H9 (cell line): Measurements from ENCODE around the gene LAIR1. TPM values are rescaled to one million over a fixed set of nuclear protein-coding genes. Genes with fewer than 3 reads are reported as not detected.
A peak's percentile ranks its signal among the peaks of the same experiment; 100 is the strongest.

Source experiments
- DNase-seq: peaks from one replicate; pipeline ENCODE4 v3.0.0-alpha.2; 2017
- H2AFZ ChIP-seq: one replicate; pipeline ENCODE4 v1.6.1; 2013; ENCODE audit warnings: mild to moderate bottlenecking, low read length, control low read depth, moderate library complexity
- H2AK5ac ChIP-seq: 2 replicates; pipeline ENCODE4 v1.6.1; 2013; ENCODE audit warnings: low read length, control low read depth, mixed read lengths; ENCODE audit not compliant: insufficient read length
- H2BK120ac ChIP-seq: one replicate; pipeline ENCODE4 v1.6.1; 2013; ENCODE audit warnings: low read depth, mild to moderate bottlenecking, low read length, control low read depth, inconsistent platforms; ENCODE audit not compliant: poor library complexity, severe bottlenecking
- H2BK12ac ChIP-seq: 2 replicates; pipeline ENCODE4 v1.6.1; 2013; ENCODE audit warnings: low read length, control low read depth, mixed read lengths, low read depth; ENCODE audit not compliant: insufficient read length
- H2BK15ac ChIP-seq: 2 replicates; pipeline ENCODE4 v1.6.1; 2013; ENCODE audit warnings: low read depth, low read length, control low read depth
- H2BK20ac ChIP-seq: one replicate; pipeline ENCODE4 v1.6.1; 2013; ENCODE audit warnings: low read depth, mild to moderate bottlenecking, low read length, control low read depth, inconsistent platforms; ENCODE audit not compliant: poor library complexity, severe bottlenecking
- H2BK5ac ChIP-seq: 2 replicates; pipeline ENCODE4 v1.6.1; 2013; ENCODE audit warnings: low read length, control low read depth, mixed read lengths; ENCODE audit not compliant: insufficient read length
- H3K14ac ChIP-seq: 2 replicates; pipeline ENCODE4 v1.6.1; 2013; ENCODE audit warnings: low read length, control low read depth; ENCODE audit not compliant: insufficient read depth
- H3K18ac ChIP-seq: 2 replicates; pipeline ENCODE4 v1.6.1; 2013; ENCODE audit warnings: low read depth, mild to moderate bottlenecking, mixed read lengths, low read length, control low read depth; ENCODE audit not compliant: insufficient read length
- H3K23ac ChIP-seq: 2 replicates; pipeline ENCODE4 v1.6.1; 2013; ENCODE audit warnings: low read length, control low read depth, mixed read lengths, low read depth; ENCODE audit not compliant: insufficient read length
- H3K23me2 ChIP-seq: 2 replicates; pipeline ENCODE4 v1.6.1; 2013; ENCODE audit warnings: low read depth, mild to moderate bottlenecking, mixed read lengths, low read length, control low read depth; ENCODE audit not compliant: insufficient read length, poor library complexity, severe bottlenecking
- H3K27ac ChIP-seq: 2 replicates; pipeline ENCODE4 v1.5.1; 2013; ENCODE audit warnings: low read length, control low read depth, mixed read lengths, low read depth; ENCODE audit not compliant: insufficient read length
- H3K27me3 ChIP-seq: 2 replicates; pipeline ENCODE4 v1.6.1; 2013; ENCODE audit warnings: low read length, control low read depth, inconsistent platforms; ENCODE audit not compliant: insufficient read depth
- H3K4ac ChIP-seq: 2 replicates; pipeline ENCODE4 v1.6.1; 2013; ENCODE audit warnings: low read depth, mild to moderate bottlenecking, control low read depth, inconsistent platforms, low read length, moderate library complexity
- H3K4me1 ChIP-seq: 2 replicates; pipeline ENCODE4 v1.6.1; 2013; ENCODE audit warnings: low read length, control low read depth, inconsistent platforms; ENCODE audit not compliant: insufficient read depth
- H3K4me2 ChIP-seq: 2 replicates; pipeline ENCODE4 v1.6.1; 2013; ENCODE audit warnings: low read length, control low read depth, mixed read lengths; ENCODE audit not compliant: insufficient read length, insufficient read depth
- H3K56ac ChIP-seq: 2 replicates; pipeline ENCODE4 v1.6.1; 2013; ENCODE audit warnings: low read depth, mild to moderate bottlenecking, mixed read lengths, low read length, control low read depth; ENCODE audit not compliant: insufficient read length
- H3K79me1 ChIP-seq: 2 replicates; pipeline ENCODE4 v1.6.1; 2013; ENCODE audit warnings: low read depth, mild to moderate bottlenecking, moderate library complexity, low read length, control low read depth, inconsistent platforms; ENCODE audit not compliant: insufficient read depth, poor library complexity, severe bottlenecking
- H3K79me2 ChIP-seq: 2 replicates; pipeline ENCODE4 v1.6.1; 2013; ENCODE audit warnings: low read length, control low read depth, inconsistent platforms; ENCODE audit not compliant: insufficient read depth
- H3K9ac ChIP-seq: 2 replicates; pipeline ENCODE4 v1.6.1; 2013; ENCODE audit warnings: low read length, control low read depth, mixed read lengths; ENCODE audit not compliant: insufficient read length; ENCODE audit errors: extremely low read depth
- H3K9me3 ChIP-seq: one replicate; pipeline ENCODE4 v1.6.1; 2013; ENCODE audit warnings: low read depth, low read length, inconsistent platforms; ENCODE audit not compliant: control insufficient read depth
- H3T11ph ChIP-seq: one replicate; pipeline ENCODE4 v1.6.1; 2013; ENCODE audit warnings: mild to moderate bottlenecking, low read length, control low read depth, inconsistent platforms
- H4K20me1 ChIP-seq: one replicate; pipeline ENCODE4 v1.6.1; 2013; ENCODE audit not compliant: control insufficient read depth, insufficient read length, insufficient read depth
- H4K5ac ChIP-seq: 2 replicates; pipeline ENCODE4 v1.6.1; 2013; ENCODE audit warnings: low read depth, mild to moderate bottlenecking, mixed read lengths, low read length, control low read depth; ENCODE audit not compliant: insufficient read length
- H4K8ac ChIP-seq: replicated peaks from 2 replicates; pipeline ENCODE4 v1.6.1; 2013; ENCODE audit warnings: low read length, control low read depth, mixed read lengths, low read depth; ENCODE audit not compliant: insufficient read length
- H4K91ac ChIP-seq: 2 replicates; pipeline ENCODE4 v1.6.1; 2013; ENCODE audit warnings: low read depth, mild to moderate bottlenecking, moderate library complexity, mixed read lengths, low read length, control low read depth; ENCODE audit not compliant: insufficient read length
- H3K27ac Mint-ChIP-seq, 3 experiments: 2 replicates in 2 of 3; 3 replicates in 1 of 3; pipeline ENCODE4 v1.8.0; 2020 to 2021; ENCODE audit warnings: mixed read lengths in 3 of 3, mild to moderate bottlenecking in 1 of 3, moderate library complexity in 1 of 3
- H3K27me3 Mint-ChIP-seq: 2 replicates; pipeline ENCODE4 v1.8.0; 2021; ENCODE audit warnings: low read depth, mild to moderate bottlenecking, moderate library complexity, mixed read lengths
- H3K36me3 Mint-ChIP-seq, 3 experiments: 2 replicates in 2 of 3; 3 replicates in 1 of 3; pipeline ENCODE4 v1.8.0; 2020 to 2021; ENCODE audit warnings: low read depth in 3 of 3, mixed read lengths in 3 of 3; ENCODE audit not compliant: insufficient read depth in 1 of 3
- H3K4me1 Mint-ChIP-seq, 2 experiments: 2 replicates each; pipeline ENCODE4 v1.8.0; 2020; ENCODE audit warnings: mixed read lengths in 2 of 2
- H3K4me3 Mint-ChIP-seq, 2 experiments: 2 replicates in 1 of 2; 3 replicates in 1 of 2; pipeline ENCODE4 v1.8.0; 2020 to 2021; ENCODE audit warnings: mild to moderate bottlenecking in 2 of 2, mixed read lengths in 2 of 2, moderate library complexity in 1 of 2
- H3K9me3 Mint-ChIP-seq, 2 experiments: 2 replicates in 1 of 2; 3 replicates in 1 of 2; pipeline ENCODE4 v1.8.0; 2020; ENCODE audit warnings: mild to moderate bottlenecking in 2 of 2, mixed read lengths in 2 of 2, moderate library complexity in 1 of 2
- WGBS: extraction: QIAGEN DNeasy Blood & Tissue Kit; methylation state at CpG from one replicate; pipeline ENCODE4 v1.1.7; 2013; ENCODE audit warnings: missing lambda C conversion rate, low lambda C conversion rate, mixed read lengths; ENCODE audit not compliant: insufficient read length; ENCODE audit errors: extremely low coverage; 5-methylcytosine and 5-hydroxymethylcytosine counted together
- total RNA-seq: library from RNA; stranded (reverse); gene quantifications from 2 replicates; pipeline ENCODE4 v1.2.1, GENCODE V29; 2021
- TF ChIP-seq, protein P1 (sequence below): fragments of 200-600 bp; sonication (generic); conservative IDR thresholded peaks from 3 replicates; pipeline ENCODE4 v1.8.0; 2021; ENCODE audit warnings: antibody characterized with exemption, mild to moderate bottlenecking

LAIR1 gene
- total RNA-seq, 1 experiment from 2014 or later = not detected

GRCh38 chr19:54337858-54338230 lies 26.9 kb downstream of the LAIR1 start:
- Mint-ChIP-seq H3K4me1 (peaks cover 4 to 20% of the 10 kb centered on the region in 2 experiments; a peak in 3 of 4 replicates), H3K36me3 (no peaks in the 10 kb centered on the region; a peak in 2 of 7 replicates), H3K9me3 (peaks cover 0 to 81% of the 10 kb centered on the region in 2 experiments; a peak in 2 of 5 replicates), H3K27me3 (peaks cover 11% of the 10 kb centered on the region), H3K27ac (peak overlapping the region in 1 of 3 experiments; percentile 65; a peak in 1 of 7 replicates), H3K4me3 (no peak overlapping the region)
- Histone ChIP-seq H3K27me3 (no peaks in the 10 kb centered on the region), H2BK5ac (no peak overlapping the region), H2BK12ac (no peak overlapping the region), H2AK5ac (no peak overlapping the region), H3K9me3 (no peaks in the 10 kb centered on the region), H3K79me1 (no peaks in the 10 kb centered on the region), H3K4me1 (no peaks in the 10 kb centered on the region; the same call in 1 of the 2 replicates), H4K8ac (no peak overlapping the region), H2AFZ (no peak overlapping the region), H3K18ac (no peak overlapping the region), H3K56ac (no peak overlapping the region), H3K9ac (no peak overlapping the region), H2BK120ac (no peak overlapping the region), H3K4ac (no peak overlapping the region), H4K20me1 (no peaks in the 10 kb centered on the region), H3K23me2 (no peaks in the 10 kb centered on the region), H2BK20ac (no peak overlapping the region), H4K91ac (no peak overlapping the region), H3K27ac (no peak overlapping the region), H3K4me2 (no peak overlapping the region), H3K14ac (no peak overlapping the region; the same call in 1 of the 2 replicates), H3K79me2 (no peaks in the 10 kb centered on the region), H3T11ph (no peak overlapping the region), H4K5ac (no peak overlapping the region), H3K23ac (no peak overlapping the region), H2BK15ac (no peak overlapping the region)
- DNase-seq = no peak
- TF ChIP-seq, protein P1, sequence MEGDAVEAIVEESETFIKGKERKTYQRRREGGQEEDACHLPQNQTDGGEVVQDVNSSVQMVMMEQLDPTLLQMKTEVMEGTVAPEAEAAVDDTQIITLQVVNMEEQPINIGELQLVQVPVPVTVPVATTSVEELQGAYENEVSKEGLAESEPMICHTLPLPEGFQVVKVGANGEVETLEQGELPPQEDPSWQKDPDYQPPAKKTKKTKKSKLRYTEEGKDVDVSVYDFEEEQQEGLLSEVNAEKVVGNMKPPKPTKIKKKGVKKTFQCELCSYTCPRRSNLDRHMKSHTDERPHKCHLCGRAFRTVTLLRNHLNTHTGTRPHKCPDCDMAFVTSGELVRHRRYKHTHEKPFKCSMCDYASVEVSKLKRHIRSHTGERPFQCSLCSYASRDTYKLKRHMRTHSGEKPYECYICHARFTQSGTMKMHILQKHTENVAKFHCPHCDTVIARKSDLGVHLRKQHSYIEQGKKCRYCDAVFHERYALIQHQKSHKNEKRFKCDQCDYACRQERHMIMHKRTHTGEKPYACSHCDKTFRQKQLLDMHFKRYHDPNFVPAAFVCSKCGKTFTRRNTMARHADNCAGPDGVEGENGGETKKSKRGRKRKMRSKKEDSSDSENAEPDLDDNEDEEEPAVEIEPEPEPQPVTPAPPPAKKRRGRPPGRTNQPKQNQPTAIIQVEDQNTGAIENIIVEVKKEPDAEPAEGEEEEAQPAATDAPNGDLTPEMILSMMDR = no peak
- no CpG with 5 or more reads among the region's 9 CpGs for WGBS
